Gastrocnemius medialis (tissue), 4 donors: ENCODE data around the gene A2ML1. TPM values are rescaled to one million over a fixed set of nuclear protein-coding genes. Genes with fewer than 3 reads are reported as not detected.

ENCODE experiments used
- ATAC-seq, 2 donors: fragments of 150-250 bp; one replicate each; pipeline ENCODE4 v1.9.1; 2016
- DNase-seq, 2 donors: peaks; one replicate each; pipeline ENCODE4 v3.0.0-alpha.2; 2019
- H3K27ac ChIP-seq, 4 donors: fragments of 200-600 bp; sonication (generic); 1 replicate in 1 of 4; 2 replicates in 3 of 4; pipeline ENCODE4 v1.5.1; 2016 to 2018; ENCODE audit warnings: mild to moderate bottlenecking in 2 of 4, moderate library complexity in 1 of 4
- H3K27me3 ChIP-seq, 3 donors: fragments of 200-600 bp; sonication (generic) in 2 of 3; 1 replicate in 1 of 3; 2 replicates in 2 of 3; pipeline versions ENCODE4 v1.5.1 to v1.6.0; 2016 to 2019; ENCODE audit warnings: mild to moderate bottlenecking in 1 of 3, moderate library complexity in 1 of 3
- H3K36me3 ChIP-seq, 2 donors: fragments of 200-600 bp; sonication (generic) in 1 of 2; one replicate each; pipeline ENCODE4 v1.5.1; 2017 to 2018
- H3K4me1 ChIP-seq, 2 donors: fragments of 200-600 bp; sonication (generic) in 1 of 2; one replicate each; pipeline ENCODE4 v1.5.1; 2016 to 2017; ENCODE audit warnings: mild to moderate bottlenecking in 2 of 2
- H3K4me3 ChIP-seq, 4 donors: fragments of 200-600 bp; sonication (generic) in 3 of 4; 1 replicate in 1 of 4; 2 replicates in 3 of 4; pipeline ENCODE4 v1.5.1; 2016 to 2019; ENCODE audit warnings: mild to moderate bottlenecking in 2 of 4
- H3K9me3 ChIP-seq, 3 donors: fragments of 200-600 bp; sonication (generic) in 2 of 3; 1 replicate in 1 of 3; 2 replicates in 2 of 3; pipeline ENCODE4 v1.5.1; 2016 to 2019
- POLR2A ChIP-seq, 2 donors: fragments of 450-650 bp; IDR thresholded peaks; one replicate each; pipeline ENCODE4 v1.6.1; 2017; ENCODE audit warnings: antibody characterized with exemption in 2 of 2, mild to moderate bottlenecking in 2 of 2, moderate library complexity in 2 of 2
- in situ Hi-C, 4 donors: fragments of 200-750 bp; cut with MboI; loops; one replicate each; pipeline versions ENCODE4 v1.15.0 to v1.8.0; 2017; ENCODE audit warnings: low sequenced_read_pairs in 4 of 4
- intact Hi-C: fragments of 100-400 bp; cut with DNase I; formaldehyde crosslinking; loops from one replicate; pipeline ENCODE4 v1.15.1; 2023; ENCODE audit warnings: low total_unique reads
- total RNA-seq, 4 donors: library from RNA; depleted of rRNA; stranded (reverse); fragments of >200 nt; gene quantifications; one replicate each; pipeline versions ENCODE4 v1.1.0 to v1.2.3, GENCODE V29; 2016
- TF ChIP-seq, protein P1 (sequence below), 5 experiments: fragments of 450-650 bp in 3 of 5; fragments of 200-600 bp in 2 of 5; sonication (generic) in 2 of 5; IDR thresholded peaks in 4 of 5; conservative IDR thresholded peaks in 1 of 5; 1 replicate in 4 of 5; 2 replicates in 1 of 5; pipeline ENCODE4 v1.5.1; 2016 to 2019; ENCODE audit warnings: antibody characterized with exemption in 5 of 5, mild to moderate bottlenecking in 3 of 5, moderate library complexity in 3 of 5

Gene A2ML1
- total RNA-seq, 4 donors from 2014 or later = not detected

DNA sequence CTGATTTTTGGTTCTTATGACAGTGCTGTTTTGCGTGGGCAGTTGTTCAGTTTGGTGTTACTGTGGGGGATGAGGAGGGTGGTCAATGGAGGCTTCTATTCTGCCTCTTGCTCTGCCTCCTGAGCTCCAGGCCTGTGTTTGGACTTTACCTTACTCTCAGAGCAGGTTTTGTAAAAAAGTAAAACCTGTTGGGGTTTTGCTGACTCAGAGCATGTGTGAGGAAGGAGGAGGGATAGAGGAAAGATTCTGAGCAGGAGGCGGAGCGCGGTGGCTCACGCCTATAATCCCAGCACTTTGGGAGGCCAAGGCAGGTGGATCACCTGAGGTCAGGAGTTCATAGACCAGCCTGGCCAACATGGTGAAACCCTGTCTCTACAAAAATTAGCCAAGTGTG lies 6.7 kb downstream of the A2ML1 start:
- no peak for ATAC-seq
- Histone ChIP-seq H3K4me3 (no peak overlapping the region), H3K9me3 (peaks cover 0 to 8% (median 0%) of the 10 kb centered on the region in 3 donors), H3K27ac (no peak overlapping the region), H3K36me3 (no peaks in the 10 kb centered on the region), H3K4me1 (no peaks in the 10 kb centered on the region), H3K27me3 (peaks cover 0 to 2% (median 0%) of the 10 kb centered on the region in 3 donors)
- intact Hi-C loops (no loop called here), in situ Hi-C loops (no loop called here)
- TF ChIP-seq POLR2A (IDR thresholded peaks at IDR 0.05) = no peak
- TF ChIP-seq, protein P1, sequence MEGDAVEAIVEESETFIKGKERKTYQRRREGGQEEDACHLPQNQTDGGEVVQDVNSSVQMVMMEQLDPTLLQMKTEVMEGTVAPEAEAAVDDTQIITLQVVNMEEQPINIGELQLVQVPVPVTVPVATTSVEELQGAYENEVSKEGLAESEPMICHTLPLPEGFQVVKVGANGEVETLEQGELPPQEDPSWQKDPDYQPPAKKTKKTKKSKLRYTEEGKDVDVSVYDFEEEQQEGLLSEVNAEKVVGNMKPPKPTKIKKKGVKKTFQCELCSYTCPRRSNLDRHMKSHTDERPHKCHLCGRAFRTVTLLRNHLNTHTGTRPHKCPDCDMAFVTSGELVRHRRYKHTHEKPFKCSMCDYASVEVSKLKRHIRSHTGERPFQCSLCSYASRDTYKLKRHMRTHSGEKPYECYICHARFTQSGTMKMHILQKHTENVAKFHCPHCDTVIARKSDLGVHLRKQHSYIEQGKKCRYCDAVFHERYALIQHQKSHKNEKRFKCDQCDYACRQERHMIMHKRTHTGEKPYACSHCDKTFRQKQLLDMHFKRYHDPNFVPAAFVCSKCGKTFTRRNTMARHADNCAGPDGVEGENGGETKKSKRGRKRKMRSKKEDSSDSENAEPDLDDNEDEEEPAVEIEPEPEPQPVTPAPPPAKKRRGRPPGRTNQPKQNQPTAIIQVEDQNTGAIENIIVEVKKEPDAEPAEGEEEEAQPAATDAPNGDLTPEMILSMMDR (IDR thresholded peaks at IDR 0.05 in 4 of 5, conservative IDR thresholded peaks at IDR 0.05 in 1 of 5) = no peak
- DNase-seq = no peak

DNA sequence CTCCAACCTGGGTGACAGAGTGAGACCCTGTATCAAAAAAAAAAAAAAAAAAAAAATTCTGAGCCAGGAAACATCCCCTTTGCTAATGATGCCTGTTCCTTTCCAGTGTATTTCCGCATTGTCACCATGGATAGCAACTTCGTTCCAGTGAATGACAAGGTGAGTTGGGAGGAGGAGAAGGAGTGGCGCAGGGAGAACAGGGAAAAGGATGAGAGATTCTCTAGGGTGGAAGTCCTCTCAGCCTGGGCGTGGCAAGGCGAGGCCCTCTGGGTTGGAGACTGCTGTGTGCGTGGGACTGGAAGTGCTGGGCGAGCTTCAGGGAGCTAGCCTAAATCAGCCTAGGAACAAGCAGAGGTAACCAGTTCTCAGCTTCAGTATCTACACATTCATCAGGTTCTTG lies 7.2 kb downstream of the A2ML1 start:
- H3K4me1 ChIP-seq = no peaks in the 10 kb centered on the region
- DNase-seq (no peak), ATAC-seq (no peak)
- in situ Hi-C loops (no loop called here), intact Hi-C loops (no loop called here)
- H3K27ac ChIP-seq = no peak overlapping the region
- no peaks in the 10 kb centered on the region for H3K36me3 ChIP-seq
- H3K27me3 ChIP-seq = peaks cover 0 to 2% (median 0%) of the 10 kb centered on the region in 3 donors
- peaks cover 0 to 8% (median 0%) of the 10 kb centered on the region in 3 donors for H3K9me3 ChIP-seq
- H3K4me3 ChIP-seq = no peak overlapping the region
- TF ChIP-seq POLR2A (IDR thresholded peaks at IDR 0.05) = no peak
- TF ChIP-seq, protein P1 (IDR thresholded peaks at IDR 0.05 in 4 of 5, conservative IDR thresholded peaks at IDR 0.05 in 1 of 5) = no peak

DNA sequence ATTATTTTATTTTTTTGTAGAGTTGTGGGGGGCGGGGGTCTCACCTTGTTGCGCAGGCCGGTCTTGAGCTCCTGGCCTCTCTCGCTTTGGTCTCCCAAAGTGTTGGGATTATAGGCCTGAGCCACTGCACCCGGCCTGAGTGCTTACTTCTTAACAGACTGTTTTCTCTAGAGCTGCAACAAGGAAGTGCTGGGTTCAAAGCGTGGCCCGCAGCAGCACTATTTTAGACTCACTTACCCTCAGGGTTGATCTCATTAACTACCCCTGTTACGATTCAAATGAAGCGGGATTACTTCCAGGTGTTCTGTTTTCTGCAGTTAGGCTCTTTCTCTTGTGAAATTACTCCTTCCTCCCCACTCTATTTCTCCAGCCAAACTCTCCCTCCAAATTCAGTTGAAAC lies 8.7 kb downstream of the A2ML1 start:
- Histone ChIP-seq H3K36me3 (no peaks in the 10 kb centered on the region), H3K27me3 (no peaks in the 10 kb centered on the region), H3K4me3 (no peak overlapping the region), H3K9me3 (no peaks in the 10 kb centered on the region), H3K27ac (no peak overlapping the region), H3K4me1 (no peaks in the 10 kb centered on the region)
- in situ Hi-C loops (no loop called here), intact Hi-C loops (no loop called here)
- no peak for ATAC-seq
- TF ChIP-seq, protein P1 (IDR thresholded peaks at IDR 0.05 in 4 of 5, conservative IDR thresholded peaks at IDR 0.05 in 1 of 5) = no peak
- TF ChIP-seq POLR2A (IDR thresholded peaks at IDR 0.05) = no peak
- DNase-seq = no peak

DNA sequence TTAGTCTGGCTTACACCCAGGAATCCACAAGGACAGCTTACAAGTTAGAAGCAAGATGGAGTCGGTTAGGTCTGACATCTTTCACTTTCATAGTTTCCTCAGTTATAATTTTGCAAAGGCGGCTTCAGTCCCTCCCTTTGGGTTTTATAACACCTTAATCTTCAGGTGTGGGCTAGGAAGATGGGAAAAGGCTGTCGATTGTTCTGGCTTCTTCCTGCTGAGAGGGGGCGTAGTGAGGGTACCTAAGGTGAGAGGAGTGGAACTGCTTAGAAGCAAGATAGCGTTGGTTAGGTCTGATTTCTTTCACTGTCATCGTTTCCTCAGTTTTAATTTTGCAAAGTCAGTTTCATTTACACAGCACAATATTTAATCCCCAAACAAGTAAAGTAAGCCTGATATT lies 10.1 kb downstream of the A2ML1 start:
- in situ Hi-C loops (no loop called here), intact Hi-C loops (no loop called here)
- TF ChIP-seq, protein P1 (IDR thresholded peaks at IDR 0.05 in 4 of 5, conservative IDR thresholded peaks at IDR 0.05 in 1 of 5) = no peak
- TF ChIP-seq POLR2A (IDR thresholded peaks at IDR 0.05) = no peak
- no peak overlapping the region for H3K27ac ChIP-seq
- no peak for ATAC-seq
- no peaks in the 10 kb centered on the region for H3K27me3 ChIP-seq
- H3K4me3 ChIP-seq = no peak overlapping the region
- no peaks in the 10 kb centered on the region for H3K4me1 ChIP-seq
- no peaks in the 10 kb centered on the region for H3K36me3 ChIP-seq
- no peak for DNase-seq
- H3K9me3 ChIP-seq = no peaks in the 10 kb centered on the region

DNA sequence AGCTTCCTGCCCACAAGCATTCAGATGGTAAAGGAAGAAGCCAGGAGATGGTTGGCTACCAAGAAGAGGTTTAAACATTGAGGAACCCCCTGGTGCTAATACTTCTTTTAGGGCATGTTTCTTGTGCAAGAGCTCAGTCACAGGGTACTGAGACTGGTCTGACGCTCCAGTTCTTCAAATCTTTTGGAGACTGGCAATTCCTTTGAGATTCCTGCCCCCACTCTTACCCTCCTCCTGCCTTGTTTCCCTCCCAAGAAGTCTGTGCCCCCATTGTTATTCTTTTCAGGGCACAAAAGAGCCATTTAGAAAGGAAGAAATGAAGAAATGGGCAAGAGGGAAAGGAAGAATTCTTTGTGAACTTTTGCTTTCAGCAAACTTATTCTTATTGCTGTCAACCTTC lies 11.8 kb downstream of the A2ML1 start:
- no peaks in the 10 kb centered on the region for H3K36me3 ChIP-seq
- no peaks in the 10 kb centered on the region for H3K4me1 ChIP-seq
- intact Hi-C loops (no loop called here), in situ Hi-C loops (no loop called here)
- H3K27ac ChIP-seq = no peak overlapping the region
- no peaks in the 10 kb centered on the region for H3K27me3 ChIP-seq
- H3K4me3 ChIP-seq = no peak overlapping the region
- no peak for DNase-seq
- no peaks in the 10 kb centered on the region for H3K9me3 ChIP-seq
- TF ChIP-seq, protein P1 (IDR thresholded peaks at IDR 0.05 in 4 of 5, conservative IDR thresholded peaks at IDR 0.05 in 1 of 5) = no peak
- TF ChIP-seq POLR2A (IDR thresholded peaks at IDR 0.05) = no peak
- ATAC-seq = no peak
